Suprapubic skin (tissue), 4 donors: ENCODE results near the gene PGAM4.

Experiments used
- EP300 ChIP-seq: sonication (generic); formaldehyde crosslinking; IDR thresholded peaks from one replicate; pipeline ENCODE4 v1.6.1; 2017; ENCODE audit warnings: antibody characterized with exemption
- POLR2A ChIP-seq, 2 donors: fragments of 450-650 bp; IDR thresholded peaks; one replicate each; pipeline ENCODE4 v1.6.1; 2017; ENCODE audit warnings: antibody characterized with exemption in 2 of 2, mild to moderate bottlenecking in 2 of 2, moderate library complexity in 2 of 2
- POLR2AphosphoS5 ChIP-seq, 3 donors: sonication (generic); formaldehyde crosslinking; IDR thresholded peaks; one replicate each; pipeline ENCODE4 v1.6.1; 2017; ENCODE audit warnings: antibody characterized with exemption in 3 of 3
- TF ChIP-seq, protein P1 (sequence below), 2 donors: fragments of 200-600 bp in 1 of 2; fragments of 450-650 bp in 1 of 2; sonication (generic) in 1 of 2; IDR thresholded peaks; one replicate each; pipeline ENCODE4 v1.5.1; 2016 to 2019; ENCODE audit warnings: antibody characterized with exemption in 2 of 2, mild to moderate bottlenecking in 1 of 2, moderate library complexity in 1 of 2

DNA sequence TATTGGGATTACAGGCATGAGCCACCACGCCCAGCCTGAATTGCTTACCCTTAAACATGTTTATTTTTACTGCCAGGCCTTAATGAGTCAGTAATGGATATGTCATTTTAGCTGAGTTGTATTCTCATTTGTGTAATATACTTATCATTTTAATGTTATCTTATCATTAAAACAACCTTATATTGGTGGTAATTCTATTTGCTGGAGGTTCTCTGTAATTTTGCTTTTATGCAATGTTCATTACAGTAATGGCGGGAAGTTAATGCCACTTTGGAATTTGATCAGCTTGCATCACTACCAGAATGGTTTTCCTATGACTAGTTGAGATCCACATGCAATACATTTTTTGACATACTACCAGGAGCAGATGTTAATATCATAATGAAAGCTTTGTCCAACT, 6.3 kb upstream of the PGAM4 start:
- TF ChIP-seq, protein P1, sequence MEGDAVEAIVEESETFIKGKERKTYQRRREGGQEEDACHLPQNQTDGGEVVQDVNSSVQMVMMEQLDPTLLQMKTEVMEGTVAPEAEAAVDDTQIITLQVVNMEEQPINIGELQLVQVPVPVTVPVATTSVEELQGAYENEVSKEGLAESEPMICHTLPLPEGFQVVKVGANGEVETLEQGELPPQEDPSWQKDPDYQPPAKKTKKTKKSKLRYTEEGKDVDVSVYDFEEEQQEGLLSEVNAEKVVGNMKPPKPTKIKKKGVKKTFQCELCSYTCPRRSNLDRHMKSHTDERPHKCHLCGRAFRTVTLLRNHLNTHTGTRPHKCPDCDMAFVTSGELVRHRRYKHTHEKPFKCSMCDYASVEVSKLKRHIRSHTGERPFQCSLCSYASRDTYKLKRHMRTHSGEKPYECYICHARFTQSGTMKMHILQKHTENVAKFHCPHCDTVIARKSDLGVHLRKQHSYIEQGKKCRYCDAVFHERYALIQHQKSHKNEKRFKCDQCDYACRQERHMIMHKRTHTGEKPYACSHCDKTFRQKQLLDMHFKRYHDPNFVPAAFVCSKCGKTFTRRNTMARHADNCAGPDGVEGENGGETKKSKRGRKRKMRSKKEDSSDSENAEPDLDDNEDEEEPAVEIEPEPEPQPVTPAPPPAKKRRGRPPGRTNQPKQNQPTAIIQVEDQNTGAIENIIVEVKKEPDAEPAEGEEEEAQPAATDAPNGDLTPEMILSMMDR (IDR thresholded peaks at IDR 0.05) = no peak
- TF ChIP-seq POLR2AphosphoS5 (IDR thresholded peaks at IDR 0.05) = no peak
- TF ChIP-seq POLR2A (IDR thresholded peaks at IDR 0.05) = no peak
- TF ChIP-seq EP300 = no peak
